ENCODE results near the gene SYNDIG1. TPM values are rescaled to one million over a fixed set of nuclear protein-coding genes. Genes with fewer than 3 reads are reported as not detected.

Gene SYNDIG1
- total RNA-seq, 1 donor, result 2.2 TPM

- no peaks in the 10 kb centered on the region for H3K9me3 ChIP-seq (ENCODE audit: low read depth, low read length)
- no peaks in the 10 kb centered on the region for H3K27me3 ChIP-seq (ENCODE audit: insufficient read depth, low read length)
- no peaks in the 10 kb centered on the region for H3K36me3 ChIP-seq (ENCODE audit: insufficient read depth, low read length)
- H2AFZ ChIP-seq (ENCODE audit: low read length), result no peak overlapping the region
- no peak for TF ChIP-seq CTCF (IDR thresholded peaks at IDR 0.05; ENCODE audit: extremely low read depth, low read depth, low read length)
- H3K79me2 ChIP-seq (ENCODE audit: insufficient read depth, low read length), result no peaks in the 10 kb centered on the region
- no peak overlapping the region for H3K27ac ChIP-seq (ENCODE audit: low read depth, low read length)
- no peaks in the 10 kb centered on the region for H3K4me1 ChIP-seq (ENCODE audit: insufficient read depth, low read length)
- H3K4me2 ChIP-seq (ENCODE audit: insufficient read depth, low read length), result no peak overlapping the region
- DNase-seq (ENCODE audit: insufficient read length, low spot score, missing footprints), result no peak
- no peaks in the 10 kb centered on the region for H4K20me1 ChIP-seq (ENCODE audit: insufficient read depth, low read length)
- H3K4me3 ChIP-seq (ENCODE audit: insufficient read depth, low read length), result no peak overlapping the region
Observed at GRCh38 chr20:24533449-24533848, 64.0 kb downstream of the SYNDIG1 start.

GRCh38 chr20:24534282-24534681 lies 64.9 kb downstream of the SYNDIG1 start:
- Histone ChIP-seq H3K4me1 (ENCODE audit: insufficient read depth, low read length) (no peaks in the 10 kb centered on the region), H3K79me2 (ENCODE audit: insufficient read depth, low read length) (no peaks in the 10 kb centered on the region), H3K36me3 (ENCODE audit: insufficient read depth, low read length) (no peaks in the 10 kb centered on the region), H3K4me2 (ENCODE audit: insufficient read depth, low read length) (no peak overlapping the region), H2AFZ (ENCODE audit: low read length) (no peak overlapping the region), H3K4me3 (ENCODE audit: insufficient read depth, low read length) (no peak overlapping the region), H4K20me1 (ENCODE audit: insufficient read depth, low read length) (no peaks in the 10 kb centered on the region), H3K9me3 (ENCODE audit: low read depth, low read length) (no peaks in the 10 kb centered on the region), H3K27ac (ENCODE audit: low read depth, low read length) (no peak overlapping the region), H3K27me3 (ENCODE audit: insufficient read depth, low read length) (no peaks in the 10 kb centered on the region)
- no peak for TF ChIP-seq CTCF (IDR thresholded peaks at IDR 0.05; ENCODE audit: extremely low read depth, low read depth, low read length)
- no peak for DNase-seq (ENCODE audit: insufficient read length, low spot score, missing footprints)

- Histone ChIP-seq H3K79me2 (ENCODE audit: insufficient read depth, low read length) (no peaks in the 10 kb centered on the region), H3K4me1 (ENCODE audit: insufficient read depth, low read length) (no peaks in the 10 kb centered on the region), H3K4me2 (ENCODE audit: insufficient read depth, low read length) (no peak overlapping the region), H3K4me3 (ENCODE audit: insufficient read depth, low read length) (no peak overlapping the region), H3K27ac (ENCODE audit: low read depth, low read length) (no peak overlapping the region), H3K36me3 (ENCODE audit: insufficient read depth, low read length) (no peaks in the 10 kb centered on the region), H4K20me1 (ENCODE audit: insufficient read depth, low read length) (no peaks in the 10 kb centered on the region), H2AFZ (ENCODE audit: low read length) (no peak overlapping the region), H3K27me3 (ENCODE audit: insufficient read depth, low read length) (no peaks in the 10 kb centered on the region), H3K9me3 (ENCODE audit: low read depth, low read length) (no peaks in the 10 kb centered on the region)
- no peak for DNase-seq (ENCODE audit: insufficient read length, low spot score, missing footprints)
- TF ChIP-seq CTCF (IDR thresholded peaks at IDR 0.05; ENCODE audit: extremely low read depth, low read depth, low read length), result no peak
Observed at GRCh38 chr20:24535941-24536730, 66.7 kb downstream of the SYNDIG1 start.

GRCh38 chr20:24537210-24537609 lies 67.8 kb downstream of the SYNDIG1 start:
- peaks cover 2% of the 10 kb centered on the region for H3K27me3 ChIP-seq (ENCODE audit: insufficient read depth, low read length)
- no peaks in the 10 kb centered on the region for H4K20me1 ChIP-seq (ENCODE audit: insufficient read depth, low read length)
- H3K79me2 ChIP-seq (ENCODE audit: insufficient read depth, low read length), result no peaks in the 10 kb centered on the region
- no peak overlapping the region for H3K27ac ChIP-seq (ENCODE audit: low read depth, low read length)
- no peaks in the 10 kb centered on the region for H3K36me3 ChIP-seq (ENCODE audit: insufficient read depth, low read length)
- H3K9me3 ChIP-seq (ENCODE audit: low read depth, low read length), result no peaks in the 10 kb centered on the region
- no peak for TF ChIP-seq CTCF (IDR thresholded peaks at IDR 0.05; ENCODE audit: extremely low read depth, low read depth, low read length)
- no peak overlapping the region for H3K4me2 ChIP-seq (ENCODE audit: insufficient read depth, low read length)
- no peaks in the 10 kb centered on the region for H3K4me1 ChIP-seq (ENCODE audit: insufficient read depth, low read length)
- no peak overlapping the region for H3K4me3 ChIP-seq (ENCODE audit: insufficient read depth, low read length)
- DNase-seq (ENCODE audit: insufficient read length, low spot score, missing footprints), result no peak
- H2AFZ ChIP-seq (ENCODE audit: low read length), result no peak overlapping the region
